ENCODE data around the gene PRKAR1B.

The PRKAR1B gene

GRCh38 chr7:696426-696811, 30.7 kb downstream of the PRKAR1B start:
- DNase-seq (ENCODE audit: low read depth, low spot score), result no peak

DNA sequence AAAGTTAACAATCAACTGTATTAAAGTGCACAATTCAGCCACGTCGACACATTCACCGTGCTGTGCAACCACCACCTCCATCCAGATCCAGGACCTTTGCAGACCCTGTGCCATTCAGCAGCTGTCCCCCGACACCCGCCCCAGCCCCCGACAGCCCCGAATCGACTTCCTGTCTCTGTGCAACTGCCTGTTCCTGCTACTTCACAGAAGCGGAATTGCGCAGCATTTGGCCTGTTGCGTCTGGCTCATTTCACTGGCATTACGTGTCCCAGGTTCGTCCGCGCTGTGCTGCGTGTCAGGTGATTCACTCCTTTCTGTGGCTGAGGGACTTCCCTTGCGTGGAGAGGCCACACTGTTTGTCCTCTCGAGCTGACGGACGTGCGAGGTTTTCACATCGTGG, 33.8 kb downstream of the PRKAR1B start:
- DNase-seq (ENCODE audit: low read depth, low spot score), result no peak

DNA sequence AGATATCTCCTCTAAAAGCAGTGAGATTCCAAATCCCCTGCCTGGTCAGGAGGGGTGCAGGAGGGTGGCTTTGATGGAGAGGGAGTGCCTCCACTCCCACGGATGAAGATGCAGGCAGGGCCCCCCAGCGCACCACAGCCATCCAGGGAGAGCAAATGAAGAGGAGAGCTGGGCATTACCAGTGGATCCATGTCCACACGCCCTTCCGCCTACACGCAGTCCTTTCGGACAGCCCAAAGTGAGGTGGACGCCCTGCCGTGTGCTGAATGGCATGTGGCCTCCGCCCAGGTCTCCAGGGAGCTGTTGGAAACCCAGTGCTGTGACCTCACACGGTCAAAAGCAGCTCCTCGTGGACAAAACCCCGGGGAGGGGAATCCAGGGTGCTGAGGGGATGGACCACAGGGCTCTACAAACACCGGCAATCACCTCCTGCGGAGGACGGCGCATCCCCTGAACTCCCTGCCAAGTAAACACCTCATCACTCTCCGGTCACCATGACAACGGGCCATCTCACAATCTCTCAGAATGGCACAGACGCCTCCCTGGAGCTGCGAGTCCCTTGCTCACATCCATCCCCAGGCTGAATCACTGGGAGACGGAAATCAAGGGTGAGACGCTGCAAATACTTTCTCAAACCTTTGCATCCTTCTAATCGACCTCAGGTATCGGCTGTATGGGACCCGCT, 35.6 kb downstream of the PRKAR1B start:
- DNase-seq (ENCODE audit: low read depth, low spot score), result no peak

DNA sequence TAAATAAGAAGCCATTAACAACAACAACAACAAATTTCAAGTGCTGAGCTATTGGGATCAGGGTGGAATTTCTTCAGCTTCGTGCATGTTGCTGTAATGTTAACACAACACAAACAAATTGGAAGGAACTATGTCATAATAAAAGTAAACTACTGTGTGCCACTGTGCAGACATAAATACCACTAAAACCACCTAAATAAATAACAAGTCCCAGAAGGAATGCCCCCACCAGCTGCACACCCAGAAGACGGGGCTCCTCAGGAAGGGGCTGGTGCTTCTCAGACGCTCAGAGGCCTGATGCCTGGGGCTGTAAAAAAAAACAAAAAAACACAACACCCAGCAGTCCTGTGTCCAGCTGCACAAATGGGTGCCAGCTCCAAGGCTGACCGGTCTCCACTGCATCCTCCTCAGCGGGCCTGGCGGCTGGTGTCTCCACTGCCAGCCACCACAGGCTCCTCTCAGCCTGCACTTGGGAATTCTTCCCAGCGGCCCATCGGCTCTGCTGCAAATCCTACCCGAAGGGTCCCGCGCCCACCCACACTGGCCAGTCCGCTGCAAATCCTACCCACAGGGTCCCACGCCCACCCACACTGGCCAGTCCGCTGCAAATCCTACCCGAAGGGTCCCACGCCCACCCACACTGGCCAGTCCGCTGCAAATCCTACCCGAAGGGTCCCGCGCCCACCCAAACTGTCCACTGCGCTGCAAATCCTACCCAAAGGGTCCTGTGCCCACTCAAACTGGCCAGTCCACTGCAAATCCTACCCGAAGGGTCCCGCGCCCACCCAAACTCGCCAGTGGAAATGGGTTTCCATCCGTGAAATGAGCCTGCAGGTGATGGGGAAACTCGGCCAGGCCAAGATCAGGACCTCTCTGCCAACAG, 36.4 kb downstream of the PRKAR1B start:
- peak; percentile 60 for DNase-seq (ENCODE audit: low read depth, low spot score)

DNA sequence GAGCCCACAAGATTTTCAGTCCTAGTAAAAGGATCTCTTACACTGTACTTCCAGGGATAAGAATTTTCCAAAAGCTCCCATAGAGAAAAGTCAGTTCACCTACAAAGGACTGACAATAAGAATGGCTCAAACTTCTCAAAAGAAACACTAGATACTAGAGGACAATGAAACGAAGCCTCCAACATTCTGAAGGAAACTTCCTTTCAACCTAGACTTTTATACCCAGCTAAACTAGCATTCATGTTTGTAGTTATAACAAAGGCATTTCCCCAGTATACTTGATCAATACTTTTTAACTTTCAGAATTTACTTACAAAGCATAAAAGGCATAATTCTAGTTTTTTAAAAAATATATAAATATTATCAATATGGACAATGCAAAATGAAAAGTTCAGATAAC, 41.5 kb downstream of the PRKAR1B start:
- no peak for DNase-seq (ENCODE audit: low read depth, low spot score)

DNA sequence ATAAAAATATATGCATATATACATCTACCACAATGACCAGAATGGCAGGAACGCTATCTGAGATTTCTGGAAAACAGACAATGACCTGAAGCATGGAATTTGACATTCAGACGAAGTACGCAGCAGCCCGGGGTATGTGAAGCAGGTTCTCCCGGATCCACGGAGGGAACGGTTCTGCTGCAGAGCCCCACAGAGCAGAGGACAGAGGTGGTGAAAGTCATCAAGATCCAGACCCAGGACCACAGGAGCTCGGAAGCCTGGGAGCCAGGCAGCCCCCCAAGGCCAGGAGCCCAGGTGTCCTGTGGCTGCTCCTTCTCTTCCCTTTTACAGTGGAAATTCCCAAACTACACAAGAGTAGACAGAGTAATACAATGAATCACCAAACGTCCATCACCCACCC, 42.7 kb downstream of the PRKAR1B start:
- no peak for DNase-seq (ENCODE audit: low read depth, low spot score)

- DNase-seq (ENCODE audit: low read depth, low spot score), result no peak
These were observed 43.4 kb downstream of the PRKAR1B start for GRCh38 chr7:683526-684205.

GRCh38 chr7:682810-683209, 44.3 kb downstream of the PRKAR1B start:
- no peak for DNase-seq (ENCODE audit: low read depth, low spot score)

DNA sequence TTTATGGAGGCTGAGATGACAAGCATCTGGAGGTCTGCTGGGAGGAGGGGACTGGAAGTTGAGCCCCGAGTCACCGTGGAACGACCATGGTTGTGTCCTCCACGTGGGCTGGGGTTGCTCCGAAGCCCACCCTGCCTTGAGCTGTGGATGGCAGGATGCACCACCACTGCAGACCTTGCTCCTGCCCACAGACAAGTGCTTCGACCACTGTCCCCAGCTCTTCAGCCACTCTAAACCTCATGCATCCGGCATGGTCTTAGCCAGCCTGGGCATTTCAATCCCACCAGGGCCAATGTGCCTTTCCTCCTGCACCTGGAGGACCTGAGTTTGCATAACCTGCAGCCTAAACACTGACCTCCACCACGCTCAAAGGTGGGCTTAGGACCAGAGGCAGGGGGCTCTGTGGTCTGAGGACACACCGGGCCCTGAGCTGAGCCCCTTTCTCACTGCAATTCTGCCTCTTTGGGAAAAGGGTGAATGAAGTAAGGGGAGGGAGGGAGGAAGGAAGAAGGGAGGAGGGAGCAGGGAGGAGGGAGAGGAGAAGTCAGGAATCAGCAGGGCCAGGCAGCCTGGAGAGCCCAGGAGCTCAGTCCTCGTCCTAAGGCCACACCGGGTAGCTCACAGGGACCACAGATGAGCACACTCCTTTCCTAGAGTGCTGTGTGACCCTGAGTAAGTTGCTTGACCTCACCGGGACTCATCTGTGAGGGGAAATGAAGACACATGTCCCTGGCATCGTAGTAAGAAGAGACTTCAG, 45.4 kb downstream of the PRKAR1B start:
- no peak for DNase-seq (ENCODE audit: low read depth, low spot score)

DNA sequence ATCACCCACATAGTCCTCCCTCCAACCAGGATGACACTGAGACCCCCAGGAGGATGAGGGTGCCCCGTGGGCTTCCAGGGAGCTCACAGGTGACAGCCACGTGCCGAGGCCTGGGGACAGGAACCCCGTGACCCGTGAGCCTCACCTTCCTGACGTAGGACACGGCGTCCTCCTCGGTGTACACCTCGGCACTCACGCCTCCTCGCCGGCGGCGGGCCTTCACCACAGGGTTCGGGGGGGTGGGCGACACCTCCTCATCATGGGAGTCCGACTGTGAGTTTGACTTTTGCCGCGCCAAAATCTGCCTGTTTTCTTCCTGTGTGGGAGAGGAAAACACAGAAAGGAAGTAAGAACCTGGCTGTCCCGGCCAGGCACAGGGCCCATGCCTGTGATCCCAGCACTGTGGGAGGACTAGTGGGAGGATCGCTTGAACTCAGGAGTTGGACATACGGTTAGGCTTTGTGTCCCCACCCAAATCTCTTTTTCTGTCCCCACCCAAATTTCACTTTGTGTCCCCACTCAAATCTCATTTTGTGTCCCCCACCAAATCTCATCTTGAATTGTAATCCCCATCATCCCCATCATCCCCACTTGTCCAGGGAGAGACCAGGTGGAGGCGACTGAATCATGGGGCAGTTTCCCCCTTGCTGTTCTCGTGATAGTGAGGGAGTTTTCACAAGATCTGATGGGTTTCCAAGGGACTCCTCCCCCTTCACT, 46.5 kb downstream of the PRKAR1B start:
- DNase-seq (ENCODE audit: low read depth, low spot score), result no peak

- no peak for DNase-seq (ENCODE audit: low read depth, low spot score)
These were observed 50.1 kb downstream of the PRKAR1B start for GRCh38 chr7:676972-677385.

DNA sequence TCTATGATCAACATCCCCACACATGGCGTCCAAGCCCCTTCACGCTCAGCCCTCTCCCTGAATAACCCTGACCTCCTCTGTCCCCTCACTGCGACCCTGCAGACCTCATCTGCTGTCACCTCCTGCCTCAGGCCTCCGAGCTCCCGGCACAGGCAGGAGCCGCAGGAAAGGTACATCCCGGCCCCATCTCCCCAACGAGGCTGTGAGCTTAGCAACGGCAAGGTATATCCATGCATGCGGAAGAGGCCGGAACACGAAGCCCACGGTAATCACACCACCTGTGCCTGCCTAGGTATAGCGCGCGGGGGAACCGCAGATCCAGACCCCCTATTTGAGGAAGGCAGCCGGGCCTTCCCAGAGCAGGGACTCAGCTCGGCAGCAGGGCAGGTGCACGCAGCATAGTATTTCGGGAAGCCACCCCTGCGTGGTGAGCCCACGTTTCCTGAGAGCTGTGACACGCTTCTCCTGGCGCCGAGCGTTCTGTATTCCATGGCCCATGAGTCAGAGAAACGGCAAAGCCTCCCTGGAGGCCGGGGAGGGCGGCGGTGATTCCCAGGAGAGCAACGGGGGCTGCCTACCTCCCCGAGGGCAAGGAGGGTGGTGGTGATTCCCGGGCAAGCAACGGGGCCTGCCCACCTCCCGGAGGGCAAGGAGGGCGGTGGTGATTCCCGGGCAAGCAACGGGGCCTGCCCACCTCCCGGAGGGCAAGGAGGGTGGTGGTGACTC, 50.7 kb downstream of the PRKAR1B start:
- DNase-seq (ENCODE audit: low read depth, low spot score), result no peak

DNA sequence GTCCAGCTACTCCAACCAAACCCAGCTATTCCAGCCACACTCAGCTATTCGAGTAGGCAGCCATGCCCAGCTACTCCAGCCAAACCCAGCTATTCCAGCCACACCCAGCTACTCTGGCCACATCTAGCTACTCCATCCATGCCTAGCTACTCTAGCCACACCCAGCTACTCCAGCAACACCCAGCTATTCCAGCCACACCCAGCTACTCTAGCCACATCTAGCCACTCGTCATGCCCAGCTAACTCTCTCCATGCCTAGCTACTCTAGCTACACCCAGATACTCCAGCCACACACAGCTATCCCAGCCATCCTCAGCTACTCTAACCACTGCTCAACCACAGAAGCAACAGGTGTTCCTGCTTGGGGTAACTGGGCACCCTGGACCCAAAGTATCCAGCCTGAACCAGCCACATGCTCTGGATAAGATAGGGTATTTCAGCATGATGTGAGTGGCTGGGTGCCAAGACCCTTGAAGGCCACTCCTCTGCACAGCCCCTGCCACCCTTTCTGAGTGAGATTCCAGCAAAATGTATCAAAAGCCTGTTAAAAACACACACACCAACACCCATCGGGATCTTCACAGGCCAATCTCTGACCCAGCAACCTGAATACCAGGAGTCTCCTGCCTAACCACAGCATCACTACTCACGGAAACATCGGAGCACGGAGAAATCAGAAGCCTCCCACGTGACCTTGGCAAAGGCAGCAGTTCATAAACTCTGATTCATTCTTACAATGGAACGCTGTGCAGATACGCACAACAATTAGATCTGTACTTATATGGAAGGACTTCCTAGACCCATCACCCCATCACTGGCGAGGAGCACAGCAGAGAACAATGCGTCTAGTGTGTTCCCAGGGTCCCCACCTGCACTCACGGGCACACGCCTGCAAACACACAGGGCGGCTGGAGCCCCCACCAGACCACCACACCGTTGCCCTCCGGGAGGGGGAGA, 52.3 kb downstream of the PRKAR1B start:
- no peak for DNase-seq (ENCODE audit: low read depth, low spot score)

DNA sequence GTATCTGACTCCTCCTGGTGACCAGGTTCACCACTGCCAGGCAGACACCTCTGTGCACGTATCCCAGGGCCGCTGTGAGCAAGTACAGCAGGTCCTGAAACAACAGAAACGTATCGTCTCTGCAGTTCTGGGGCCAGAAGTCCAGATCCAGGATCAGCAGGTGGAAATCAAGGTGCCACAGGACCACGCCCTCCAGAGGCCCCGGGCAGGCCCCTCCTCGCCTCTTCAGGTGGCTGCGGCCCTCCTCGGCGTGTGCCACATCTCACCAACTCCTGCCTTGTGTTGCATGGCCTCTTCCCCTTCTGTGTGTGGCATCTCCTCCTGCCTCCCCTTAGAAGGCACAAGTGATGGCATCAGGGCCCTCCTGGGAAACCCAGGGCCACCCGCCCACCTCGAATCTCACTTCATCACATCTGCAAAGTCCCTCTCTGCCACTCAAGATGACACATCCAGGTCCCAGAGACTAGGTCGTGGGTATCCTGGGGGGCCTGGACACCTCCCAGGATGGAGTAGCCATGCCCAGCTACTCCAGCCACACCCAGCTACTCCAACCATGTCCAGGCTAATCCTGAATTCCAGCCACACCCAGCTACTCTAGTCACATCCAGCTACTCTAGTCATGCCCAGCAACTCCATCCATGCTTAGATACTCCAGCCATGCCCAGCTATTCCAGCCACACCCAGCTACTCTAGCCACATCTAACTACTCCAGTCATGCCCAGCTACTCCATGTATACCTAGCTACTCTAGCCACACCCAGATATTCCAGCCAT, 53.2 kb downstream of the PRKAR1B start:
- no peak for DNase-seq (ENCODE audit: low read depth, low spot score)

DNA sequence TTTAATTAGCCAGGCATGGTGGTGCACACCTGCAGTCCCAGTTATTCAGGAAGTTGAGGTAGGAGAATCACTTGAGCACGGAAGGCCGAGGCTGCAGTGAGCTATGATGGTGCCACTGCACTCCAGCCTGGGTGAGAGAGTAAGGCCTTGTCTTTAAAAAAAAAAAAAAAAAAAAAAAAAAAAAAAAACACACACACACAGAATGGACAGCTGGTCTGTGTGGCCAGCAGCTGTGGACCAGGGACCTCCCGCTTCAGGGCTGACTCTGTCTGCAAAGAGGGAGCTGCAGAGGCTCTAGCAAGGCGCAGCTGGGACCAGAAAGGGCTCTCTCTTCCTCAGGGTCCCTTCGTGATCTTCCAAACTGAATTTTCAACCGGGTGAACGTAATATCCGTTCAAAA, 54.2 kb downstream of the PRKAR1B start:
- no peak for DNase-seq (ENCODE audit: low read depth, low spot score)

DNA sequence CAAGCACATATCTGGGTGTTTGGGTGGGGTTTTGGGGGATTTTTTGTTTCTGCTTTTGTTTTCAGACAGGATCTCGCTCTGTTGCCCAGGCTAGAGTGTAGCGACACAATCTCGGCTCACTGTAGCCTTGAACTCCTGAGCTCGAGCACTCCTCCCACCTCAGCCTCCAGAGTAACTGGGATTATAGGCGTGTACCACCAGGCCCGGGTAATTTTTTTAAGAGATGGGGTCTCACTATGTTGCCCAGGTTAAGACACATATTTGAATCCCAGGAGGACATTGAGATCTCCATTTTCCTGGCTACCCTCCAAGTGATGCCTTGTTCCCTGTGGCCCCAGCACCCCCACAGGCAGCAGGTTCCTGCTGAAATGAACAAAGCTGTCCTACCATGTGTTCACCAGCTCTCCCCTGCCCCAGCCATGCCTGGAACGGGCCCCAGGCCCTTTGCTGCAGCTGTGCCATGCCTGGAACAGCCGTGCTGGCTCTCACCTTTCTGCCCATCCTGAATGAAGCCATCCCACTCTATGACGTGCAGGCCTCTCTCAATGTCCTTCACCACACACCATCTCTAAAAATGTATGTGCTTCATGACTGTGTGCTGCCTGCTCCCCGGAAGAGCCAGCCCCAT, 55.6 kb downstream of the PRKAR1B start:
- no peak for DNase-seq (ENCODE audit: low read depth, low spot score)

DNA sequence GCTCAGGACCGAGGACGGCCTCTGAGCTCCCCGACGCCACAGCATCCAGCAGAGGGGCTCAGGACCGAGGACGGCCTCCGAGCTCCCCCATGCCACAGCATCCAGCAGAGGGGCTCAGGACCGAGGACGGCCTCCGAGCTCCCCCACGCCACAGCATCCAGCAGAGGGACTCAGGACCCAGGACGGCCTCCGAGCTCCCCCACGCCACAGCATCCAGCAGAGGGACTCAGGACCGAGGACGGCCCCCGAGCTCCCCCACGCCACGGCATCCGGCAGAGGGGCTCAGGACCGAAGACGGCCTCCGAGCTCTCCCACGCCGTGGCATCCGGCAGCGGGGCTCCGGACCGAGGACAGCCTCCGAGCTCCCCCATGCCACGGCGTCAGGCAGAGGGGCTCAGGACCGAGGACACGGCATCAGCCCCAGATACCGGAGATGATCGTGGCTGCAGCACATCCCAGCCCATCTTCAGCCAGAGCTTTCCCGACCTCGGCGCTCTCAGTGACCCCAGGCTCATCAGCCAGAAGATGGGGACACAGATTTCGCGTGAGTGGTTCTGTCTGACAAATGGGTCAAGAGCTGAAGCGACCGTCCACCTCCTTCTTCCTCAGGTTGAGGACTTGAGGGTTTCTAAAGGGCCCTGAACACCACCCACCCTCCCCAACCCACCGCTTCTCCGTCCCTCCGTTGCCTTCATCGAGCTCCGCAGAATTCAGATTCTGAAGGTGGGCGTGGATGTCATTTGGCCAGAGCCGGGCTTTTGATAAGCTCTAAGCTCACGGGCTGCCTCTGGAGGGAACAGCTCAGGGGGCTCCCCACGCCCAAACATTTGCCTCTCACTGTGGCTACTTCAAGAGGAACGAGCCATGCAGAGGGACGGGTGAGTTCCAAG, 56.3 kb downstream of the PRKAR1B start:
- no peak for DNase-seq (ENCODE audit: low read depth, low spot score)
